K562 (cell line): Measurements from ENCODE around the gene SPATA13. TPM values are rescaled to one million over a fixed set of nuclear protein-coding genes. Genes with fewer than 3 reads are reported as not detected.

Experiments
- ATAC-seq: fragments of 200-7000 bp; cut with Tn5 transposase; 3 replicates; pipeline ENCODE4 v1.9.1; 2020; ENCODE audit warnings: moderate library complexity
- BruUV-seq: library from RNA; stranded (reverse); fragments of 400-500 nt; replicated peaks from 2 replicates; lab custom pipeline; 2021; lab: Mats Ljungman, UMichigan
- CTCF ChIA-PET: fragments of 300-600 bp; formaldehyde crosslinking; extraction: SDS; loops from one replicate; lab custom pipeline; 2021; ENCODE audit warnings: low intra/inter-chr PET ratio; lab: Yijun Ruan, JAX
- POLR2A ChIA-PET: fragments of 300-600, 350-650 bp; sonication (Branson Sonifier 250); formaldehyde crosslinking; extraction: SDS; loops from one replicate; lab custom pipeline; 2021; ENCODE audit warnings: antibody characterized with exemption, inconsistent platforms; lab: Yijun Ruan, JAX
- DNase-seq, 4 experiments: peaks; one replicate each; pipeline versions ENCODE4 v3.0.0 to v3.0.0-alpha.2; 2011 to 2018; ENCODE audit warnings: low spot score in 3 of 4, mixed read lengths in 3 of 4; ENCODE audit errors: extremely low read depth in 1 of 4
- FAIRE-seq: peaks from 2 replicates; lab custom pipeline; 2011; peaks lifted over from hg19 to GRCh38; lab: Jason Lieb, UNC
- H2AFZ ChIP-seq: 2 replicates; pipeline ENCODE4 v1.6.0; 2011; ENCODE audit warnings: low read depth, low read length, control low read depth, inconsistent platforms
- H3K27ac ChIP-seq: fragments of 200-600 bp; 3 replicates; pipeline ENCODE4 v1.8.0; 2011; ENCODE audit warnings: low read depth, mild to moderate bottlenecking, control low read depth, inconsistent platforms, low read length, moderate library complexity, mixed read lengths; ENCODE audit errors: extremely low read depth
- H3K27me3 ChIP-seq, 2 experiments: fragments of 300-600 bp in 1 of 2; 2 replicates in 1 of 2; 3 replicates in 1 of 2; pipeline versions ENCODE4 v1.6.0 to v1.8.0; 2011; ENCODE audit warnings: inconsistent platforms in 2 of 2, low read length in 2 of 2, mild to moderate bottlenecking in 1 of 2, mixed read lengths in 1 of 2, moderate library complexity in 1 of 2; ENCODE audit not compliant: control insufficient read depth in 2 of 2, insufficient read depth in 2 of 2
- H3K36me3 ChIP-seq: fragments of 300-600 bp; 3 replicates; pipeline ENCODE4 v1.8.0; 2011; ENCODE audit warnings: mild to moderate bottlenecking, low read length, inconsistent platforms; ENCODE audit not compliant: control insufficient read depth, insufficient read depth
- H3K4me1 ChIP-seq, 2 experiments: fragments of 200-600 bp in 1 of 2; replicated peaks in 1 of 2; 2 replicates in 1 of 2; 3 replicates in 1 of 2; pipeline versions ENCODE4 v1.5.1 to v1.8.0; 2011; ENCODE audit warnings: inconsistent platforms in 2 of 2, low read length in 2 of 2, mild to moderate bottlenecking in 1 of 2, mixed read lengths in 1 of 2, moderate library complexity in 1 of 2; ENCODE audit not compliant: control insufficient read depth in 2 of 2, insufficient read depth in 2 of 2
- H3K4me2 ChIP-seq: 2 replicates; pipeline ENCODE4 v1.6.1; 2011; ENCODE audit warnings: low read length, control low read depth, inconsistent platforms, mixed read lengths; ENCODE audit not compliant: insufficient read depth
- H3K4me3 ChIP-seq: fragments of 200-600 bp; sonication (generic), shearing (Covaris generic); 2 replicates; pipeline ENCODE4 v1.5.1; 2016; ENCODE audit warnings: control low read depth, inconsistent platforms
- H3K79me2 ChIP-seq: fragments of 200-600 bp; 3 replicates; pipeline ENCODE4 v1.8.0; 2011; ENCODE audit warnings: low read length, inconsistent platforms; ENCODE audit not compliant: control insufficient read depth, insufficient read depth
- H3K9ac ChIP-seq, 2 experiments: 2 replicates each; pipeline versions ENCODE4 v1.6.0 to v1.6.1; 2011; ENCODE audit warnings: low read depth in 2 of 2, low read length in 2 of 2, control low read depth in 1 of 2, inconsistent platforms in 1 of 2, mild to moderate bottlenecking in 1 of 2, mixed read lengths in 1 of 2; ENCODE audit not compliant: insufficient read depth in 1 of 2
- H3K9me1 ChIP-seq: one replicate; pipeline ENCODE4 v1.6.0; 2011; ENCODE audit warnings: inconsistent platforms, mild to moderate bottlenecking, low read length, moderate library complexity; ENCODE audit not compliant: control insufficient read depth, insufficient read depth
- H3K9me3 ChIP-seq: replicated peaks from 2 replicates; pipeline ENCODE4 v1.5.1; 2011; ENCODE audit warnings: low read depth, low read length, inconsistent platforms; ENCODE audit not compliant: control insufficient read depth, insufficient read depth
- H4K20me1 ChIP-seq: replicated peaks from 2 replicates; pipeline ENCODE4 v1.6.1; 2011; ENCODE audit warnings: low read length, inconsistent platforms, mixed read lengths; ENCODE audit not compliant: control insufficient read depth, insufficient read depth
- ERF ChIP-seq: fragments of 450-650 bp; formaldehyde crosslinking; IDR thresholded peaks from 2 replicates; pipeline ENCODE4 v1.4.0; 2020; ENCODE audit warnings: mild to moderate bottlenecking, mixed read lengths
- ETS1 ChIP-seq: conservative IDR thresholded peaks from 2 replicates; pipeline ENCODE4 v1.6.1; 2011; ENCODE audit warnings: low read depth, mild to moderate bottlenecking, low read length; ENCODE audit not compliant: control insufficient read depth
- FOXA1 ChIP-seq: fragments of 450-650 bp; IDR thresholded peaks from 2 replicates; pipeline ENCODE4 v1.6.1; 2016; ENCODE audit warnings: mild to moderate bottlenecking, borderline replicate concordance
- GTF3C2 ChIP-seq: IDR thresholded peaks from 3 replicates; pipeline ENCODE4 v1.6.1; 2011; ENCODE audit warnings: borderline replicate concordance, mild to moderate bottlenecking, moderate library complexity; ENCODE audit not compliant: insufficient read length; ENCODE audit errors: extremely low read depth
- HDAC6 ChIP-seq: IDR thresholded peaks from 2 replicates; pipeline ENCODE4 v1.6.1; 2012; ENCODE audit warnings: low read depth, mild to moderate bottlenecking, control low read depth, inconsistent platforms, low read length, moderate library complexity
- HEY1 ChIP-seq: fragments of 250-450 bp; sonication (Bioruptor Pico); IDR thresholded peaks from 2 replicates; pipeline ENCODE4 v1.5.0; 2020; ENCODE audit warnings: mild to moderate bottlenecking, moderate library complexity, borderline replicate concordance
- MNT ChIP-seq, 2 experiments: fragments of 450-650 bp; conservative IDR thresholded peaks; 2 replicates each; pipeline ENCODE4 v1.6.1; 2017; ENCODE audit warnings: mild to moderate bottlenecking in 2 of 2, moderate library complexity in 2 of 2
- PHF20 ChIP-seq: fragments of 450-650 bp; IDR thresholded peaks from 2 replicates; pipeline ENCODE4 v1.6.1; 2018; ENCODE audit not compliant: partially characterized antibody
- PHF21A ChIP-seq: fragments of 450-650 bp; IDR thresholded peaks from 2 replicates; pipeline ENCODE4 v1.6.1; 2017; ENCODE audit warnings: low read depth, borderline replicate concordance
- RAD51 ChIP-seq: fragments of 450-650 bp; IDR thresholded peaks from 2 replicates; pipeline ENCODE4 v1.7.1; 2016; ENCODE audit warnings: low read depth, mild to moderate bottlenecking, borderline replicate concordance
- TCF15 ChIP-seq: fragments of 250-450 bp; sonication (Bioruptor Pico); IDR thresholded peaks from 2 replicates; pipeline ENCODE4 v1.8.0; 2022; ENCODE audit warnings: moderate library complexity, mild to moderate bottlenecking, inconsistent platforms
- ZBTB26 ChIP-seq: fragments of 450-650 bp; formaldehyde crosslinking; IDR thresholded peaks from 2 replicates; pipeline ENCODE4 v1.4.0; 2022; ENCODE audit warnings: missing genetic modification characterization
- ZFX ChIP-seq: sonication (generic); formaldehyde crosslinking; IDR thresholded peaks from 2 replicates; pipeline ENCODE4 v1.8.0; 2022; ENCODE audit warnings: mild to moderate bottlenecking, missing genetic modification reagents, moderate library complexity
- ZNF41 ChIP-seq: fragments of 250-450 bp; sonication (Bioruptor Pico); conservative IDR thresholded peaks from 2 replicates; pipeline ENCODE4 v1.4.0; 2020; ENCODE audit warnings: mild to moderate bottlenecking
- WGBS: fragments of 100-300 bp; shearing (Covaris generic); methylation state at CpG from one replicate; pipeline ENCODE4 v1.1.6; 2016; ENCODE audit warnings: low coverage, mixed read lengths; ENCODE audit not compliant: insufficient coverage; ENCODE audit errors: missing lambda C conversion rate; 5-methylcytosine and 5-hydroxymethylcytosine counted together
- in situ Hi-C: fragments of 300-500 bp; cut with MboI; formaldehyde crosslinking; loops from 4 replicates; pipeline ENCODE4 v1.15.0; 2018; ENCODE audit warnings: inconsistent platforms, mixed read lengths
- intact Hi-C: fragments of 100-400 bp; cut with micrococcal nuclease; formaldehyde crosslinking; loops from 2 replicates; pipeline ENCODE4 v1.14.2; 2022
- polyA plus RNA-seq, 8 experiments: library from polyadenylated mRNA; depleted of rRNA in 4 of 8; stranded (reverse) in 5 of 8; unstranded in 3 of 8; fragments of >200 nt; fragmentation: Nextera tagmentation in 2 of 8; fragmentation: Illumina TruSeq in 1 of 8; extraction: Ambion mirVana in 2 of 8; extraction: Trizol in 1 of 8; gene quantifications; 2 replicates each; pipeline versions ENCODE4 v1.2.1 to v1.2.3, GENCODE V29; 2011 to 2014; ENCODE audit warnings: inconsistent platforms in 1 of 8, missing spikeins in 1 of 8
- total RNA-seq, 7 experiments: library from RNA; depleted of rRNA in 6 of 7; stranded (reverse); fragments of >200 nt in 6 of 7; fragmentation: Illumina TruSeq in 2 of 7; extraction: Trizol in 2 of 7; gene quantifications; 2 replicates each; pipeline versions ENCODE4 v1.2.1 to v1.2.3, GENCODE V29; 2011 to 2021; ENCODE audit warnings: low replicate concordance in 1 of 7

The SPATA13 gene
- total and polyA plus RNA-seq, 9 of the 15 experiments (the other 6 are each of a cell fraction or from before 2014, with no cell fraction given), result 0.08 to 0.99 (median 0.21) TPM; not detected in 2

- FAIRE-seq (no peak), DNase-seq (no peak), ATAC-seq (no peak)
- no TSS peak for BruUV-seq
- in situ Hi-C loops (no loop called here), intact Hi-C loops (no loop called here)
- Histone ChIP-seq H2AFZ (no peak overlapping the region), H3K4me2 (no peak overlapping the region), H3K9ac (no peak overlapping the region), H3K27ac (no peak overlapping the region), H3K4me1 (no peaks in the 10 kb centered on the region), H4K20me1 (no peaks in the 10 kb centered on the region), H3K36me3 (no peaks in the 10 kb centered on the region), H3K27me3 (peaks cover 0 to under 1% of the 10 kb centered on the region in 2 experiments; a peak in 1 of 5 replicates), H3K4me3 (no peak overlapping the region), H3K9me3 (no peaks in the 10 kb centered on the region), H3K79me2 (no peaks in the 10 kb centered on the region), H3K9me1 (no peaks in the 10 kb centered on the region)
- ChIA-PET CTCF (no interaction called here), POLR2A (interaction anchor here (0.6 to 0.7 kb wide), 2 partner anchors 56 to 1882 kb away, joined by 3 read pairs; no protein-coding TSS in a partner anchor)
- WGBS, result 21% methylated on average over 7 of the region's 8 CpGs
- no peak for TF ChIP-seq HEY1 (CRISPR knock-in tag)
- no peak for TF ChIP-seq HDAC6
- TF ChIP-seq RAD51, result no peak
- TF ChIP-seq MNT (conservative IDR thresholded peaks at IDR 0.05), result no peak
- TF ChIP-seq ZBTB26 (CRISPR knock-in tag), result no peak
- no peak for TF ChIP-seq ERF
- TF ChIP-seq ZNF41 (CRISPR knock-in tag), result no peak
- TF ChIP-seq PHF20, result no peak
- TF ChIP-seq GTF3C2, result no peak
- no peak for TF ChIP-seq PHF21A
- TF ChIP-seq TCF15 (CRISPR knock-in tag), result no peak
- TF ChIP-seq ZFX (CRISPR knock-in tag), result no peak
- TF ChIP-seq FOXA1, result no peak
- TF ChIP-seq ETS1, result no peak
These were observed 16.0 kb downstream of the SPATA13 start for GRCh38 chr13:24176351-24177101.
